Keratinocyte (primary cell): Measurements from ENCODE around the gene HNRNPA1.

Source experiments
- EZH2 ChIP-seq: IDR thresholded peaks from one replicate; pipeline ENCODE4 v1.6.1; 2012; ENCODE audit warnings: inconsistent platforms, mild to moderate bottlenecking, low read length, moderate library complexity
- TF ChIP-seq, protein P1 (sequence below), 3 experiments: IDR thresholded peaks in 1 of 3; conservative IDR thresholded peaks in 1 of 3; optimal IDR thresholded peaks in 1 of 3; 2 replicates in 2 of 3; 3 replicates in 1 of 3; pipeline versions ENCODE3 to v1.5.1; 2011; ENCODE audit warnings: low read length in 3 of 3, mild to moderate bottlenecking in 3 of 3, moderate library complexity in 2 of 3, control low read depth in 1 of 3, inconsistent platforms in 1 of 3; ENCODE audit not compliant: insufficient read depth in 2 of 3; ENCODE audit errors: extremely low read depth in 1 of 3

DNA sequence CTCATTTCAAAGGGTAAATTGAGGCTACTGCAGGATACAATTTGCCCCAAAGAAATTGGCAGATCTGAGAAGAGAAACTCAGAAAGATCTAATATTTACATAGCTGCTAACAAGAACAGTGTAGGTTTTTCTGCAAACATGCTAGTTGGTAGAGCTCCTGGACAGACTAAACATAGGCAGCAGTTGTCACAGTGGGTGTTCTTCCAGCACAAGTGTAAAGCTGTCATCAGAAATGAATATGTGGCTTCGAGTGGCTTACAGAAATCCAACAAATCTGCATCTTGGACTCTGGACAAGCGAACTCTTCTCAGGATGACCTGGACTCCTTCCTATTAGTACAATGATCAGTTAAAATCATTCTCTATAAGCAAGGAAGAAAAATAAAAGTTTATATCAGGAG, 6.5 kb upstream of the HNRNPA1 start:
- TF ChIP-seq, protein P1, sequence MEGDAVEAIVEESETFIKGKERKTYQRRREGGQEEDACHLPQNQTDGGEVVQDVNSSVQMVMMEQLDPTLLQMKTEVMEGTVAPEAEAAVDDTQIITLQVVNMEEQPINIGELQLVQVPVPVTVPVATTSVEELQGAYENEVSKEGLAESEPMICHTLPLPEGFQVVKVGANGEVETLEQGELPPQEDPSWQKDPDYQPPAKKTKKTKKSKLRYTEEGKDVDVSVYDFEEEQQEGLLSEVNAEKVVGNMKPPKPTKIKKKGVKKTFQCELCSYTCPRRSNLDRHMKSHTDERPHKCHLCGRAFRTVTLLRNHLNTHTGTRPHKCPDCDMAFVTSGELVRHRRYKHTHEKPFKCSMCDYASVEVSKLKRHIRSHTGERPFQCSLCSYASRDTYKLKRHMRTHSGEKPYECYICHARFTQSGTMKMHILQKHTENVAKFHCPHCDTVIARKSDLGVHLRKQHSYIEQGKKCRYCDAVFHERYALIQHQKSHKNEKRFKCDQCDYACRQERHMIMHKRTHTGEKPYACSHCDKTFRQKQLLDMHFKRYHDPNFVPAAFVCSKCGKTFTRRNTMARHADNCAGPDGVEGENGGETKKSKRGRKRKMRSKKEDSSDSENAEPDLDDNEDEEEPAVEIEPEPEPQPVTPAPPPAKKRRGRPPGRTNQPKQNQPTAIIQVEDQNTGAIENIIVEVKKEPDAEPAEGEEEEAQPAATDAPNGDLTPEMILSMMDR (optimal IDR thresholded peaks at IDR 0.05 in 1 of 3, IDR thresholded peaks at IDR 0.05 in 1 of 3, conservative IDR thresholded peaks at IDR 0.05 in 1 of 3; ENCODE audit: extremely low read depth in 1 of 3, insufficient read depth in 2 of 3, low read length in 3 of 3): no peak
- TF ChIP-seq EZH2: no peak
